Body of pancreas (tissue), 4 donors: ENCODE data around the gene MUC16.

ENCODE experiments used
- POLR2A ChIP-seq, 3 donors: fragments of 450-650 bp; IDR thresholded peaks; one replicate each; pipeline ENCODE4 v1.6.1; 2016; ENCODE audit warnings: antibody characterized with exemption in 3 of 3, mild to moderate bottlenecking in 2 of 3
- TF ChIP-seq, protein P1 (sequence below), 7 experiments: fragments of 450-650 bp in 4 of 7; fragments of 200-600 bp in 3 of 7; sonication (generic) in 3 of 7; IDR thresholded peaks; one replicate each; pipeline ENCODE4 v1.5.1; 2016 to 2019; ENCODE audit warnings: antibody characterized with exemption in 7 of 7

GRCh38 chr19:9058905-9059667 lies 48.9 kb upstream of the MUC16 start:
- no peak for TF ChIP-seq POLR2A (IDR thresholded peaks at IDR 0.05)
- TF ChIP-seq, protein P1, sequence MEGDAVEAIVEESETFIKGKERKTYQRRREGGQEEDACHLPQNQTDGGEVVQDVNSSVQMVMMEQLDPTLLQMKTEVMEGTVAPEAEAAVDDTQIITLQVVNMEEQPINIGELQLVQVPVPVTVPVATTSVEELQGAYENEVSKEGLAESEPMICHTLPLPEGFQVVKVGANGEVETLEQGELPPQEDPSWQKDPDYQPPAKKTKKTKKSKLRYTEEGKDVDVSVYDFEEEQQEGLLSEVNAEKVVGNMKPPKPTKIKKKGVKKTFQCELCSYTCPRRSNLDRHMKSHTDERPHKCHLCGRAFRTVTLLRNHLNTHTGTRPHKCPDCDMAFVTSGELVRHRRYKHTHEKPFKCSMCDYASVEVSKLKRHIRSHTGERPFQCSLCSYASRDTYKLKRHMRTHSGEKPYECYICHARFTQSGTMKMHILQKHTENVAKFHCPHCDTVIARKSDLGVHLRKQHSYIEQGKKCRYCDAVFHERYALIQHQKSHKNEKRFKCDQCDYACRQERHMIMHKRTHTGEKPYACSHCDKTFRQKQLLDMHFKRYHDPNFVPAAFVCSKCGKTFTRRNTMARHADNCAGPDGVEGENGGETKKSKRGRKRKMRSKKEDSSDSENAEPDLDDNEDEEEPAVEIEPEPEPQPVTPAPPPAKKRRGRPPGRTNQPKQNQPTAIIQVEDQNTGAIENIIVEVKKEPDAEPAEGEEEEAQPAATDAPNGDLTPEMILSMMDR (IDR thresholded peaks at IDR 0.05): no peak
